ENCODE measurements around the gene PPM1H.

PPM1H gene

GRCh38 chr12:62726471-62726980, 208.4 kb downstream of the PPM1H start:
- DNase-seq, result no peak

- DNase-seq, result no peak
These were observed 209.2 kb downstream of the PPM1H start for GRCh38 chr12:62725781-62726180.

DNA sequence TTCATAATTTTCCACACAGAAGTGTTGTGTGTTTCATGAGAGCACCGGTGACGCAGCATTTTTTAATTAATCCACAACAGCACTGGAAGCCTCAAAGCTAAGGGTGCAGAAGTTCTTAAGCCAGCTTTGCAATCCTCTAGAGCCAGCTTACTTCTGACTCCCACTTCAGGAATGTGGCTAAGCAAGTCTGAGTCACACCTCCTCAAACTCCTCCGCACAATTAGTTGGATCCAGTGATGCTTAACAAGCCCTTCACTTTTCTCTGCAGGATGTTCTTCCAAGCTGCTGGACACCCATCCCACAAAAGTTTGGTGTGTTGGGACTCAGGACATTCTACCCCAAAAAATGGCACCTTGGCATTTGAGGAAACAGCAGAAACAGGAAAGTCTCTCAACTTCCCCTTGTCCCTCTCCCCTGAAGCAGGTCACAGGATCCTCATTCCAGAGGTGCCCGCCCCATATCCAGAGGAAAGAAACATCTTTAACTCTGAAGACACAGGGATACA, 210.0 kb downstream of the PPM1H start:
- DNase-seq, result no peak

DNA sequence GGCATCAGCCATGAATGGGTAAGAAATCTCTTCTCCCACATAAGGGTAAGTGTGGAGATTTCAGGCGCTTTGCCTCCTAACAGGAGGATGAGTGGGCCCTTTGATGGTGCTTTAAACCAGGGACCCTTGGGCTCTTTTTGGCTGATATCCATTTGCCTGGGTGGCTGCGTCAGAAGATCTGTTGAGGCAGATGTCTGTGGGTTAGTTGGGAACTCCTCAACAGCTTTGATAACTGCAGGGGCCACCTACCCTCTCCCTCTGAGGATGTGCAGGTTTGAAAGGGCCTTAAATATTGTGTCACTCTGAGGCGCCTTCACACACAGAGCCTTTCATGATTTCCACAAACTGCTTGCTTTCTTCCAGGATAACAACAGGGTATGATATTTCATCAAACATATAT, 210.7 kb downstream of the PPM1H start:
- no peak for DNase-seq

DNA sequence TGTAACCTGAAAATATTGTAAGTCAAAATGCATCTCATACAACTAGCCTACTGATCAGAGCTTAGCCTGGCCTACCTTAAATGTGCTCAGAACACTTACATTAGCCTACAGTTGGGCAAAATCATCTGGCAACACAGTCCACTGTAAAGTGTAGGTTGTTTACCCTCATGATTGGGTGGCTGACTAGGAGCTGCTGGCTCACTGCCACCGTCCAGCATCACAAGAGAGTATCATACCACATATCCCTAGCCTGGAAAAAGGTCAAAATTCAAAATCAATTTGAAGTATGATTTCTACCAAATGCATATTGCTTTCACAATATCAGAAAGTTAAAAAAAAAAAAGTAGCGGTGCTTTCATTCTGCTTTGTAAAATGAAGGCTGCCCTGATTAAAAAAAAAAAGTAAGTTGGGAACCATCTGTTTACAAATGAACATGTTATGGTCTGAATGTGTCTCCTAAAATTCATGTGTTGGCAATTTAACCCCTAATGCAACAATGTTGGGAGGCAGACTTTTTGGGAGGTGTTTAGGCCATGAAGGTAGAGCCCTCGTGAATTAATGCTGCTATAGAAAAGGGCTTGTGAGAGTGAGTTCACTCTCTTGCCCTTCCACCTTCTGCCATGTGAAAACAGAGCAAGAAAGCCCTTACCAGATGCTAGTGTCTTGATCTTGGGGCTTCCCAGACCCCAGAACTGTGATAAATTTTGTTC, 211.8 kb downstream of the PPM1H start:
- DNase-seq, result no peak

- DNase-seq, result peak; percentile 71
These were observed 214.2 kb downstream of the PPM1H start for GRCh38 chr12:62720661-62721330.

DNA sequence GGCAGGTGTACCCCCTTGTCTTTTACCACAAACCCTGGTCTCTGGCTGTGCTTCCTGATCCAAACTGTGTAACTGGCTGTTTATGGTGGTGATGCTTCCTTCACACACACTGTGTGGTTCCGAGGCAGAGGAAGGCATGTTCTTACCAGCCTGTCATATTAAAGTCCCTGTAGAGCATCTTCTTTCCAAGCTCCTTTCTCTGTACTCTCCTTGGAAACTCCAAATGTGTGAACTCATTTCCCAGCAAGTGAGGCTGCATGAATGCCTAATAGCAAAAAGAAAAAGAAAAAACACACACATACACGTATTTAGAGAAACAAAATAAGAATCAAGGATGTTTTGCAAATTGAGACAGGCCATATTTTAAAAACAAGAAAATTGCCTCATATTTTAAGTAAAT, 214.9 kb downstream of the PPM1H start:
- DNase-seq, result no peak

DNA sequence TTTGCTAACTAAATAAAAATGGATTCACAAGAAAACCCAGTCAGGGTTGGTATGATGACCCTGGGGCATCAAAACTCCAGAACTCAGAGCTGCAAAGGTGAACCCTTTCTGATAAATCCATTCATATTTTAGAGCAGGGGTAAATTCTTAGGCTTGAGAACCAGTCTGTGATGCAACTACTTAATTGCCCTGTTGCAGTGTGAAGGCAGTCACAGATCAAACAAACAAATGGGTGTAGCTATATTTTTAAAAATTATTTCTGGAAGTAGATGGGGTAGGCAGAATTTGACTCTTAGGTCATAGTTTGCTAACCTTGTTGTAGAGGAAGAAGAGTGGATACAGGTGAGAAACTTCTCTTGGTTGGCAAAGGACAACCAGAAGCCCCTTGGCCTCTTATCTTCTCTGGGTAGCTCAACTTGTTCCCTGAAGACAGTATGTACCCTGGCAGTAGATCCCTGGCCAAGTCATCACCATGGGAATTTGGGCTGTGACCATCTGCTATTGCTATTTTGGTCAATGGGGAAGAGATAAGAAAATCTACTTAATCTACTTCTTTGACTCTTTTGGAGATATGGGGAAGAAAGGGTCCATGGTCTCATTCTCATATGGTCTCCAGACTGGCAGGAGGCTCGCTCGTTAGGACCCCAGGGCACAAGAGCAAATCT, 216.1 kb downstream of the PPM1H start:
- no peak for DNase-seq

GRCh38 chr12:62717643-62718042, 217.3 kb downstream of the PPM1H start:
- no peak for DNase-seq

- no peak for DNase-seq
These were observed 218.0 kb downstream of the PPM1H start for GRCh38 chr12:62716866-62717525.

DNA sequence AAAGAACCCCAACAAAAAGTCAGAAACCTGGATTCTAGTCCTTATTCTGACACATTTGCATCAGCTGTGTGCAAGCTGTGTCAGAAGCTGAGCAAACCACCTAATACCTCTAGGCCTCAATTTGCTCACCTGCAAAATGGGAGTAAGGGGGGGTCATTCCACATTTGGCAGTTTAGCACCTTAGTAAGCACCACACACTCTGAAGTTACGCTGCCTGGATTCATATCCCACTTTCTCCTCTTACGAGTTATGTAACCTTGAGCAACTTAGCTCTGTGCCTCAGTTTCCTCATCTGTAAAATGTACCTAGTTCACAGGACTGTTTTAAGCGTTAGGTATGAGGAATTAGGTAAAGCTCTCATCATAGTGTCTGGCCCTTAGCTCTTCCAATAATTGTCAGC, 218.9 kb downstream of the PPM1H start:
- no peak for DNase-seq

DNA sequence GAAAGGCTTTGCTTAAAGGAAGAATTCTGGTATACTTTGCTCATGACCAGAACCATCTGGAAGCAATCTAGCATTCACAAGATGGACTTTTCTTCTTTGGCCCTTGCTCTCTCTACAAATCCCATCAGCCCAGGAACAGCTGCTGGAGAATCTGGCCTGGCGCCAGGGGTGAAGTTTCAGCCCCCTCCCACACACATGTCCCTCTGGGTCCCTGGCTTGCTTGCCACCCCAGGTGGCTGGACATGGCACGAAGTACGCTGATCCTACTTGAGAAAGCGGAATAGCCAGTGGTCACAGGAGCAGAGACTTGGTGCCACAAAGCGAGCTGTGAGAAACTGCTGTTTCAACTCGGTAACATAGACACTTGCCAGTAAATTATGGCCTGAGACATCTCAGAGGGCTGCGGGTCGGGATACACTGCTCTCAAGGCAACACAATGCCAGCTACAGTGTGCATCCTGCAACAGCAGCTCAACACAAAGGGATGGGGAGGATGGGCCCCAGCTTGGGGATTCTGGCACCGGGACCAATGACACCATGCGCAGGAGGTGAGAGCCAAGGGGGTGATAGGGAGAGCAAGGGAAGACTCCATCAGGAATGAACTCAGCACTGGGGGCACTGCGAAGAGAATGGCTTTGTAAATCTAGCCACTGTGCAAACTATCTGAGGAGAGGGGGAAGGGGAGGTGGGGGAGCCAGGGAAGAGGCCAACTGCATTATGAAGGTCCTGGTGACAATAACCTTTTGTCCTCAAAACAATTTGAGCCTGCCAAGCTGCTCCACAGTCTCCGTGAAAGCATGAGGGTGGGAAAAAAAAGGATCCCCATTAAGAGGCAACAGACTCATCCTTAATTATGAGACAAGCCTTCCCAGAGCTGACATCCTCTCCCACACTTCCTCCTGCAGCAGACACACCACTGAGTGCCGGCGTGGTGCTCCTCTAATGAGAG, 219.9 kb downstream of the PPM1H start:
- peak; percentile 87 for DNase-seq

DNA sequence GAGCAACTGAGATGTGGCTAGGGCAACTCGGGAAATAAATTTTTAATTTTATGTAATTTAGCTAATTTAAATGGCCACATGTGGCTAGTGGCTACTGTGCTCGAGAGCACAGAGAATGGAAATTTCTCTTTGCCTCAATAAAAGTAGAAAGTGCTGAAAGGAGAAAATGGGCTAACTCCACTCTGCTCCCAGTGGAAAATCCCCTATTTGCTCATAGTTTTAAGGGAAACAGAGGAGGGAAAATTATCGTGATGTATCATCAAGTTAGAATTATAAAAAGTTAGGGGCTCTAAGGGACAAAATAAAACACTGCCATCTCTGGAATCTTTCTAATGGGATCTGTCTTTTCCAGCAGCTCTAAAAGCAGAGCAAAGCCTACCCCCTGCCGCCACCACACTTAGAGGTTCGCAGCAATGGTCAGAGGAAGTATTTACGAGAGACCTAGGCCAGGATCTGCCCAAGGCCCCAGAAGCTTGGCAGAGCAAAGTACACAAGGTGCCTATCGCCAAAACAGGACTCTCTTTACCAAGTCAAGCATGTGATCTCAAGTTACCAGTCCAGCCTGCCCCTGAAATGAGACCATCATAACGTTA, 220.7 kb downstream of the PPM1H start:
- no peak for DNase-seq

GRCh38 chr12:62713723-62714122, 221.2 kb downstream of the PPM1H start:
- DNase-seq, result no peak

DNA sequence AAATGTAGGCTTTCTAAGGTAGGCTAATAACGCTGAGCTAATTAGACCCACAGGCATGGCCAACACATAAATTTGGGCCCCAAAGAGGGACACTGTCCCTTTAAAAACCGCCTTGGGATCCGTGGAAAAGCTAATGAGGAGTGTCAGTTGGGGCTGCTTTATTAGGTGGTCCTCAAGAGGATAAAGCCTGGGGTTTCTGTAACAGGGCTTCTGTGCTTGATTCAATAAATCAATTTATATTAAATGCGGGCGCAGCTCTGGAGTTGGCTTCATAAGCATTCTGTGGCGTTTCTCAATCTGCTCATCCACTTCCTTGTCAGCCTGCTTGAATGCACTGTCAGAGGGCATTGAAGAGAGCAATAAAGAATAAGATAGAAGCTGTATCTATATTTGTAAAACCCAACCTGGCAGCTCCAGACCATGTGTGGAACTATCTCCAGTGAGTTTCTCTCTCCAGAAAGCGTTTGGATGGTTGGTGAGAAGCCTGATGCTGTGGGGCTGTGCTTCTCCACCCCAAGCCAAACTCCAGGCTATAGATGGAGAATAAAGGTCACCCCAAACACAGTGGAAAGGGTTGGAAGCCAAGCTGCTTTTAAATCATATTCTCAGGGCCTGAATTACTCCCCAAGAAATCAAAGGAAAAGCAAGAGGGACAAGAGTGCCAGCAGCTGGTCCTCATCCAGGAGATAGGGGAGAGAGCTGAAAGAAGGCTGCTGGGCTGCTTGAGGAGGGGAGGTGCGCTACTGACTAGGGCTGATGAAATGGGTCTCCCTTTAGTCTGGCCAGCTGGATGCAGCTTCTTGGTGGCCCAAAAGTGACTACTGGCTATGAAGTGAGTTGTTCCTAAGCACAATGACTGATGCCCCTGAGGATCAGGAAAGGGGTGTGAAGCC, 222.0 kb downstream of the PPM1H start:
- DNase-seq, result no peak

- no peak for DNase-seq
These were observed 223.2 kb downstream of the PPM1H start for GRCh38 chr12:62711631-62712241.

DNA sequence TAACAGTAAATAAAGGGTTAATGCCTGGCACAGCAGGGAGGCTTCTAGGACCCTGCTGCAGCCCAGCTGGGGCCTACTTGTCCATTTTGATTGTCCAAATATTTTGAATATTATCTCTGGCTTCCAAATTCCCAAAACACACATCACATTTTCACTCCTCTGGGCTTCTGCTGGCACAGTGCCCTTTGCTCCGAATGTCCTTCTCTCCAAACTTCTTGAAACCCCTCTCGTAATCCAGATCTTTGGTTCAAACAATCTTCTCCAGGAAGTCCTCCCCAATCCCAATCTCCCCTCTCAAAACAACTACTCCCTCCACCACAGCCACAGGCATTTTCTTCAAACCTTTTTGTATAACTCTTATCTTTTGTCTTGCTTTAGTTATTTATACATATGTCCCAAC, 225.6 kb downstream of the PPM1H start:
- DNase-seq, result no peak

GRCh38 chr12:62707939-62708338, 227.0 kb downstream of the PPM1H start:
- no peak for DNase-seq

DNA sequence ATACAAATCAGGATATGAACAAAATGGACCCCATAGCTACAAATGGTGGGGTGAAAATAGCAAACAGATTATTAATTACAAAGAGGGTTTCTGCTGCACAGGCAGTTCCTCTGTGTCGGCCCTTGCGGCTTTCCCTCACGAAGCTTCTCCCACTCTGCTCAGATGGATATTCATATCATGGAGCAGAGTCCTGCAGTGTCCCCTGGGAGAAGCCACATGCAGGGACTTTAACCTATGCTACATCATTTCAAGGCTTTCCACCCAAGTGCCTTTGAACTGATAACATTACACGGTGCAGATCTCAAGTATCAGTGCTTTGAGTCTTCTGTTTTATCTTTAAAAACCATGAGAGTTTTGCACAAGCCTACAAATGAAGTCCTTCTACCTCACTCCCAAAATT, 229.1 kb downstream of the PPM1H start:
- no peak for DNase-seq

- DNase-seq, result no peak
These were observed 232.0 kb downstream of the PPM1H start for GRCh38 chr12:62703011-62703380.
